Breast epithelium (tissue), 4 donors: ENCODE results near the gene PRDM7. TPM values are rescaled to one million over a fixed set of nuclear protein-coding genes. Genes with fewer than 3 reads are reported as not detected.

Experiments
- DNase-seq, 2 donors: peaks; one replicate each; pipeline ENCODE4 v3.0.0-alpha.2; 2019; ENCODE audit warnings: low spot score in 2 of 2
- H3K27ac ChIP-seq, 2 donors: fragments of 200-600 bp; sonication (generic) in 1 of 2; one replicate each; pipeline ENCODE4 v1.5.1; 2016 to 2019; ENCODE audit warnings: mild to moderate bottlenecking in 1 of 2
- H3K27me3 ChIP-seq, 2 donors: fragments of 200-600 bp; sonication (generic) in 1 of 2; one replicate each; pipeline versions ENCODE4 v1.5.1 to v1.6.0; 2017 to 2019; ENCODE audit warnings: control low read depth in 1 of 2, mild to moderate bottlenecking in 1 of 2
- H3K36me3 ChIP-seq: fragments of 200-600 bp; one replicate; pipeline ENCODE4 v1.5.1; 2019
- H3K4me1 ChIP-seq, 2 donors: fragments of 200-600 bp; sonication (generic); one replicate each; pipeline ENCODE4 v1.5.1; 2016 to 2019; ENCODE audit warnings: control low read depth in 1 of 2
- H3K4me3 ChIP-seq, 3 donors: fragments of 200-600 bp; sonication (generic); 1 replicate in 2 of 3; 2 replicates in 1 of 3; pipeline ENCODE4 v1.5.1; 2016 to 2019; ENCODE audit warnings: mild to moderate bottlenecking in 3 of 3, moderate library complexity in 2 of 3
- H3K9me3 ChIP-seq, 2 donors: fragments of 200-600 bp; sonication (generic) in 1 of 2; one replicate each; pipeline ENCODE4 v1.5.1; 2016 to 2019; ENCODE audit warnings: control low read depth in 1 of 2
- POLR2A ChIP-seq: fragments of 450-650 bp; IDR thresholded peaks from one replicate; pipeline ENCODE4 v1.6.1; 2016; ENCODE audit warnings: antibody characterized with exemption, mild to moderate bottlenecking, moderate library complexity
- POLR2AphosphoS5 ChIP-seq, 3 donors: sonication (generic); formaldehyde crosslinking; IDR thresholded peaks; one replicate each; pipeline ENCODE4 v1.6.1; 2017; ENCODE audit warnings: antibody characterized with exemption in 3 of 3
- intact Hi-C: fragments of 100-400 bp; cut with DNase I; formaldehyde crosslinking; loops from one replicate; pipeline ENCODE4 v1.15.1; 2023; ENCODE audit warnings: low total_unique reads
- total RNA-seq, 3 donors: library from RNA; depleted of rRNA; stranded (reverse); fragments of >200 nt; gene quantifications; one replicate each; pipeline ENCODE4 v1.1.0, GENCODE V29; 2016
- TF ChIP-seq, protein P1 (sequence below), 3 donors: fragments of 450-650 bp; IDR thresholded peaks; one replicate each; pipeline ENCODE4 v1.5.1; 2016 to 2017; ENCODE audit warnings: antibody characterized with exemption in 3 of 3, mild to moderate bottlenecking in 3 of 3, moderate library complexity in 3 of 3

Gene PRDM7
- total RNA-seq, 3 donors from 2014 or later, result not detected

DNA sequence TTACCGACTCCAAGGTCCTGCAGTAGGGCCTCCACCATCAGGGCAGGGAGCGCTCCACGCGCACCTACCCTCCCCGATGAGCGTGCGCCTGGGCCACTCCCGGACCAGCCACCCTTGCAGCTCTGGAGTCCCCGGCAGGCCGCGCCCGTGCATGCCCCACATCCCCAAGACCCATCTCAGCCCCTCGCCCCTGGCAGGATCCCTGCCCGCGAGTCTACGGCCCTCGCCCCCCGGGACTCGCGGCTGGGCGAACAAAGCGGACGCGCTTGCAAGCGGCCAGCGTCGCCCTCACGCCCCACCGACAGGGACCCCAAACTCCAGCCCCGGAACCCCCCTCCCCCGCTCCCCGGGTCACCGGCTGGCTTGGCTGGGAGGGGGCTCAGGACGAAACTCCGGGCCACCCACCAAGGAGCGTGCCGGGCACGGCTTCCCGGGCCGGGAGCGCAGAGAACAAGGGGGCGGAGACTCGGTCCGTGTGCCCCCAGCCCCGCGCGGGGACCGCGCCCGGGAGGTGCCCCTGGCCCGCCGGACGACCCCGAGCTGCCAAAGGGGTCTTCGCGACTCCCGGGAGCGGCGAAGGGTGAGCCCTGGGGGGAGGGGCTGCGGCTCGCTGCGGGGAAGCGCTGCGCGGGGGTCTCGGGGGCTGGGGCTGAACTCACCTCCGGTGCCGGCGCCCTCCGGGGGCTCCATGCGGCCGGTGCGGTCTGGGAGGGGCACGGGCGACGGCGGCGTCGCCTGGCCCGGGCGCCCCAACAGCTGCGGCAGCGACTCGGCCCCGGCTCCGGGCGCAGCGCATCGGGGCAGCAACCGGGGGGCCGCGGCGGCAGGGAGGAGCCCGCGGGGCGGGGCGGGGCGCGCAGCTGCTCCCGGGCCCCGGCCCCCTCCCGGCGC is 58.2 kb downstream of the PRDM7 start, which contains the start of gene DBNDD1:
Gene DBNDD1, minus strand, starts transcription at position 805 of the 891 bp plus-strand sequence. Its CDS starts 115 bp downstream, at position 690.
- H3K4me3 ChIP-seq, result peak within 1 kb of the TSS; percentile 46 to 97 (median 71)
- TF ChIP-seq POLR2A (no peak), POLR2AphosphoS5 (IDR thresholded peaks at IDR 0.05) (no peak)
- TF ChIP-seq, protein P1, sequence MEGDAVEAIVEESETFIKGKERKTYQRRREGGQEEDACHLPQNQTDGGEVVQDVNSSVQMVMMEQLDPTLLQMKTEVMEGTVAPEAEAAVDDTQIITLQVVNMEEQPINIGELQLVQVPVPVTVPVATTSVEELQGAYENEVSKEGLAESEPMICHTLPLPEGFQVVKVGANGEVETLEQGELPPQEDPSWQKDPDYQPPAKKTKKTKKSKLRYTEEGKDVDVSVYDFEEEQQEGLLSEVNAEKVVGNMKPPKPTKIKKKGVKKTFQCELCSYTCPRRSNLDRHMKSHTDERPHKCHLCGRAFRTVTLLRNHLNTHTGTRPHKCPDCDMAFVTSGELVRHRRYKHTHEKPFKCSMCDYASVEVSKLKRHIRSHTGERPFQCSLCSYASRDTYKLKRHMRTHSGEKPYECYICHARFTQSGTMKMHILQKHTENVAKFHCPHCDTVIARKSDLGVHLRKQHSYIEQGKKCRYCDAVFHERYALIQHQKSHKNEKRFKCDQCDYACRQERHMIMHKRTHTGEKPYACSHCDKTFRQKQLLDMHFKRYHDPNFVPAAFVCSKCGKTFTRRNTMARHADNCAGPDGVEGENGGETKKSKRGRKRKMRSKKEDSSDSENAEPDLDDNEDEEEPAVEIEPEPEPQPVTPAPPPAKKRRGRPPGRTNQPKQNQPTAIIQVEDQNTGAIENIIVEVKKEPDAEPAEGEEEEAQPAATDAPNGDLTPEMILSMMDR (IDR thresholded peaks at IDR 0.05), result no peak
- intact Hi-C loops, result no loop called here

DNA sequence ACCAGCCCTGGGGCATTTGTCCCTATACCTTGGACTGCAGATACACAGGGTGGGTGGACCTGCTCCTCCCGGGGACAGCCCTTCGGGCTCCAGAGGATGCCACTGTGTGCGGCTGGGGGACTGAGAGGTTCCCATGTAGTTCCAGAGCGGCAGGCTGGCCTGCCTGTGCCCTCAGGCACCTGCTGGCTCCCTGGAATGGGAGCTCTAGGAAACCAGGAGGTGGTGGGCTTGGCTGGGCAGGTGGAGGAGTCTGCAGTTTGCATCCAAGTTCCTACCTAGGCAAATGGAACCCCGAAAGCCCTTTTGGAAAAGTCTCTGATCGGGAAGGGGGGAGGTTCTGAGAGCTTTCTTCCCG is 58.9 kb downstream of the PRDM7 start:
- intact Hi-C loops, result no loop called here
- TF ChIP-seq, protein P1 (IDR thresholded peaks at IDR 0.05), result no peak
- TF ChIP-seq POLR2A, result no peak
- no peak for TF ChIP-seq POLR2AphosphoS5 (IDR thresholded peaks at IDR 0.05)
- no peak for DNase-seq
- Histone ChIP-seq H3K27me3 (no peaks in the 10 kb centered on the region), H3K36me3 (no peaks in the 10 kb centered on the region), H3K27ac (peak overlapping the region in 1 of 2 donors; percentile 19), H3K4me1 (peaks cover 2 to 5% of the 10 kb centered on the region in 2 donors), H3K4me3 (peak overlapping the region; percentile 46 to 97 (median 71)), H3K9me3 (no peaks in the 10 kb centered on the region)

More for the DNA sequence above, 58.2 kb downstream of the PRDM7 start, which contains the start of gene DBNDD1:
- Histone ChIP-seq H3K4me1 (peaks cover 5% of the 10 kb centered on the region in 2 donors), H3K36me3 (no peaks in the 10 kb centered on the region), H3K27ac (peak within 1 kb of the TSS; percentile 71 to 90), H3K27me3 (no peaks in the 10 kb centered on the region), H3K9me3 (no peaks in the 10 kb centered on the region)
- no peak for DNase-seq

DNA sequence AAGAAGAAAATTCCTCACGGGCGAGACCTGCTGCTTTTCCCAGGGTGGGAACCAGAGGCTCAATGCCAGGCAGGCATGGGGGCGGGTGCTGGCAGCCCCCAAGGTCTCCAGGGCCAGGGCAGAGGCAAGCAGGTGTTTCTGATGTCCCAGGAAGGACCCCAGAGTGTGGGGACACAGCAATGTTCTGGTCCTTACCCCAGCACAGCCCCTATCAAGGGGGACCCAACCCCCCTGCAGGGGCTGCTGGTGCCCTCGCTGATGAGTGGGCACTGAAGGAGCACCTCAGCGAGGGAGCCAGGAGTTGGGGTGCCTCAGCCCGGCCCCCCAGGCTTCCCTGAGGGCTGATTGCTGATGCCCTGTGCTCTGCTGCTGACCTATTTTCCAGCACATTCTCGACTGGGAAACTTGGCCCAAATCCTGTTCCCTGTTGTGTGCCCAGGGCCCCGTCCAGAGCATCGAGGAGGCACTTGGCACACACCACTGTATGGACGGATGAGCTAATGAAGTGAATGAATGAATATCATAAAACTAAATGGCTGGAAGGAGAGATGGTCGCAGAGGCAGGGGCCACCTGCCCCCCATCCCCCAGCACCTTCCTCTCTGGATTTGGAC is 60.7 kb downstream of the PRDM7 start:
- H3K4me1 ChIP-seq, result peaks cover 0 to 3% of the 10 kb centered on the region in 2 donors
- no peaks in the 10 kb centered on the region for H3K27me3 ChIP-seq
- no peak for DNase-seq
- TF ChIP-seq POLR2AphosphoS5 (IDR thresholded peaks at IDR 0.05), result no peak
- no peak for TF ChIP-seq POLR2A
- TF ChIP-seq, protein P1 (IDR thresholded peaks at IDR 0.05), result no peak
- no peaks in the 10 kb centered on the region for H3K36me3 ChIP-seq
- no peak overlapping the region for H3K4me3 ChIP-seq
- intact Hi-C loops, result no loop called here
- H3K27ac ChIP-seq, result no peak overlapping the region
- no peaks in the 10 kb centered on the region for H3K9me3 ChIP-seq

DNA sequence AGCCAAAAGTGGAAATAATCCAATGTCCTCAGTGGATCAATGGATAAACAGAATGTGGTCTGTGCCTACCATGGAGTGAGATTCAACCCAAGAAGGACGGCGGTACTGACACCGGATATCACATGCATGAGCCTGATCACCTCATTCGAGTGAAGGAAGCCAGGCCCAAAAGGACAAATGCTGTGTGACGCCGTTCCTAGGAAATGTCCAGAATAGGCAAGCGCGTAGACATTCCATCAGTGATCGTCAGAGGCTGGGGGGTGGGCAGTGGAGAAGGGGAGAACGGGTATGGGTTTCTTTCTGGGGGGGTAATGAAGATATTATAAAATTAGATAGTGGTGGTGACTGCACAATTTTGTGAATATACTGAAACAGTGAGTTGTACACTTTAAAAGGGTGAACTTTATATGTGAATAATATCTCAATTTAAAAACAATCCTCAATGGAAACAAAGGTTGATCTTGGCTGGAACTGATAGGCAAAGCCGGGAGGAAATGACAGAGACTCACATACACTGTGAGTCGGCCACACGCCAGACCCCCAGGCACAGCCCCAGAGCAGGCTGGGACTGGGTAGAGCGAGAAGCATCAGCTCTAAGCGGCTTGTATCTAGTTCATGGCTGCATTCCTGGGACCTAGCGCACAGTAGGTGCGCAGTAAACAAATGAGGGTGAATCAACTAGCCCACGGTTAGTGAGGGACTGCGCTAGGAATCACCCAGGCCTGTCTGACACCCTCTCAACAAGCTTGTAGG is 61.4 kb downstream of the PRDM7 start:
- no peaks in the 10 kb centered on the region for H3K27me3 ChIP-seq
- no peaks in the 10 kb centered on the region for H3K36me3 ChIP-seq
- no peak overlapping the region for H3K27ac ChIP-seq
- no peaks in the 10 kb centered on the region for H3K9me3 ChIP-seq
- intact Hi-C loops, result no loop called here
- H3K4me3 ChIP-seq, result no peak overlapping the region
- H3K4me1 ChIP-seq, result no peaks in the 10 kb centered on the region
- TF ChIP-seq, protein P1 (IDR thresholded peaks at IDR 0.05), result no peak
- no peak for TF ChIP-seq POLR2AphosphoS5 (IDR thresholded peaks at IDR 0.05)
- TF ChIP-seq POLR2A, result no peak
- no peak for DNase-seq
